H1 (cell line): ENCODE results near the gene ACTL8. TPM values are rescaled to one million over a fixed set of nuclear protein-coding genes. Genes with fewer than 3 reads are reported as not detected.

ENCODE experiments used
- CTCF ChIA-PET: fragments of 300-600 bp; sonication (Branson Sonifier 250); formaldehyde crosslinking; loops from one replicate; lab custom pipeline; 2021; ENCODE audit not compliant: partially characterized antibody; lab: Charles Lee
- POLR2A ChIA-PET: fragments of 300-600 bp; sonication (Branson Sonifier 250); formaldehyde crosslinking; loops from one replicate; lab custom pipeline; 2021; ENCODE audit warnings: inconsistent platforms; ENCODE audit not compliant: partially characterized antibody; lab: Charles Lee
- DNase-seq, 2 experiments: peaks; one replicate each; pipeline versions ENCODE4 v3.0.0 to v3.0.0-alpha.2; 2010 to 2022; ENCODE audit warnings: low spot score in 2 of 2, low read depth in 1 of 2, mixed read lengths in 1 of 2
- FAIRE-seq: peaks from 2 replicates; lab custom pipeline; 2011; peaks lifted over from hg19 to GRCh38; lab: Jason Lieb, UNC
- H2AFZ ChIP-seq: 2 replicates; pipeline ENCODE4 v1.8.1; 2012; ENCODE audit warnings: low read length, inconsistent platforms
- H2AK5ac ChIP-seq: 2 replicates; pipeline ENCODE4 v1.6.1; 2013; ENCODE audit warnings: low read depth, low read length
- H2BK120ac ChIP-seq: replicated peaks from 2 replicates; pipeline ENCODE3; 2013; ENCODE audit warnings: low read depth, low read length, inconsistent platforms
- H2BK12ac ChIP-seq: 2 replicates; pipeline ENCODE4 v1.6.1; 2013; ENCODE audit warnings: low read depth, low read length
- H2BK15ac ChIP-seq: 2 replicates; pipeline ENCODE4 v1.6.1; 2013; ENCODE audit warnings: low read length
- H2BK20ac ChIP-seq: 2 replicates; pipeline ENCODE4 v1.6.1; 2013; ENCODE audit warnings: low read length
- H2BK5ac ChIP-seq: 2 replicates; pipeline ENCODE4 v1.6.1; 2013; ENCODE audit warnings: low read depth, low read length
- H3K14ac ChIP-seq: 2 replicates; pipeline ENCODE4 v1.6.1; 2013; ENCODE audit warnings: inconsistent platforms; ENCODE audit not compliant: insufficient read length
- H3K18ac ChIP-seq: 2 replicates; pipeline ENCODE4 v1.6.1; 2013; ENCODE audit warnings: low read length; ENCODE audit errors: extremely low read depth
- H3K23ac ChIP-seq: 2 replicates; pipeline ENCODE4 v1.6.1; 2013; ENCODE audit warnings: inconsistent platforms; ENCODE audit not compliant: insufficient read length
- H3K23me2 ChIP-seq: 2 replicates; pipeline ENCODE4 v1.6.1; 2013; ENCODE audit warnings: low read depth, low read length
- H3K27ac ChIP-seq: 2 replicates; pipeline ENCODE4 v1.6.1; 2011; ENCODE audit warnings: low read depth, low read length, inconsistent platforms
- H3K27me3 ChIP-seq, 4 experiments: replicated peaks in 1 of 4; 1 replicate in 1 of 4; 2 replicates in 3 of 4; pipeline versions ENCODE4 v1.6.1 to v1.8.1; 2011 to 2013; ENCODE audit warnings: low read length in 3 of 4, mild to moderate bottlenecking in 3 of 4, inconsistent platforms in 2 of 4, mixed read lengths in 2 of 4, moderate library complexity in 1 of 4; ENCODE audit not compliant: control insufficient read depth in 3 of 4, insufficient read depth in 3 of 4; ENCODE audit errors: extremely low read depth in 1 of 4
- H3K36me3 ChIP-seq, 4 experiments: 2 replicates each; pipeline versions ENCODE4 v1.6.1 to v1.8.1; 2011 to 2013; ENCODE audit warnings: mild to moderate bottlenecking in 4 of 4, low read length in 3 of 4, moderate library complexity in 2 of 4, control low read depth in 1 of 4, inconsistent platforms in 1 of 4; ENCODE audit not compliant: insufficient read depth in 4 of 4, control insufficient read depth in 2 of 4
- H3K4ac ChIP-seq: replicated peaks from 2 replicates; pipeline ENCODE3; 2013; ENCODE audit warnings: low read length, low read depth, mixed read lengths, inconsistent platforms; ENCODE audit not compliant: insufficient read length
- H3K4me1 ChIP-seq, 4 experiments: replicated peaks in 1 of 4; 1 replicate in 1 of 4; 2 replicates in 3 of 4; pipeline versions ENCODE4 v1.6.1 to v1.8.1; 2011 to 2013; ENCODE audit warnings: low read length in 3 of 4, inconsistent platforms in 2 of 4, mixed read lengths in 1 of 4; ENCODE audit not compliant: insufficient read depth in 4 of 4, control insufficient read depth in 3 of 4
- H3K4me2 ChIP-seq, 2 experiments: 2 replicates each; pipeline versions ENCODE4 v1.6.1 to v1.8.1; 2011 to 2013; ENCODE audit warnings: low read depth in 2 of 2, low read length in 2 of 2, control low read depth in 1 of 2, inconsistent platforms in 1 of 2, mild to moderate bottlenecking in 1 of 2; ENCODE audit not compliant: insufficient read depth in 1 of 2
- H3K4me3 ChIP-seq, 4 experiments: fragments of 200-600, 300-600 bp in 1 of 4; sonication (generic), shearing (Covaris generic), sonication (Bioruptor Twin) in 1 of 4; 2 replicates each; pipeline versions ENCODE4 v1.5.1 to v1.8.1; 2011 to 2016; ENCODE audit warnings: low read length in 4 of 4, low read depth in 3 of 4, control low read depth in 2 of 4, inconsistent platforms in 2 of 4, mild to moderate bottlenecking in 2 of 4, mixed read lengths in 1 of 4, moderate library complexity in 1 of 4; ENCODE audit not compliant: insufficient read depth in 2 of 4; ENCODE audit errors: extremely low read depth in 1 of 4
- H3K56ac ChIP-seq: replicated peaks from 2 replicates; pipeline ENCODE3; 2013; ENCODE audit warnings: low read depth, mild to moderate bottlenecking, mixed read lengths, low read length, inconsistent platforms; ENCODE audit not compliant: insufficient read length
- H3K79me1 ChIP-seq: 2 replicates; pipeline ENCODE4 v1.6.1; 2013; ENCODE audit warnings: low read depth, low read length, control low read depth
- H3K79me2 ChIP-seq, 2 experiments: 2 replicates each; pipeline versions ENCODE4 v1.6.1 to v1.8.1; 2012 to 2013; ENCODE audit warnings: low read length in 2 of 2, mild to moderate bottlenecking in 2 of 2, inconsistent platforms in 1 of 2; ENCODE audit not compliant: insufficient read depth in 2 of 2, control insufficient read depth in 1 of 2
- H3K9ac ChIP-seq, 4 experiments: replicated peaks in 1 of 4; 1 replicate in 1 of 4; 2 replicates in 3 of 4; pipeline versions ENCODE4 v1.6.1 to v1.8.1; 2011 to 2013; ENCODE audit warnings: low read depth in 3 of 4, low read length in 3 of 4, control low read depth in 2 of 4, mild to moderate bottlenecking in 2 of 4, moderate library complexity in 2 of 4, inconsistent platforms in 1 of 4; ENCODE audit errors: extremely low read depth in 1 of 4
- H3K9me3 ChIP-seq, 2 experiments: 2 replicates each; pipeline versions ENCODE4 v1.6.1 to v1.8.1; 2012 to 2013; ENCODE audit warnings: mild to moderate bottlenecking in 2 of 2, moderate library complexity in 2 of 2, control low read depth in 1 of 2, inconsistent platforms in 1 of 2, low read depth in 1 of 2, low read length in 1 of 2, mixed read lengths in 1 of 2; ENCODE audit not compliant: insufficient read depth in 2 of 2
- H4K20me1 ChIP-seq, 2 experiments: replicated peaks in 1 of 2; 2 replicates each; pipeline versions ENCODE3 to v1.8.1; 2011 to 2013; ENCODE audit warnings: inconsistent platforms in 2 of 2, low read length in 2 of 2, mild to moderate bottlenecking in 1 of 2; ENCODE audit not compliant: insufficient read depth in 2 of 2, control insufficient read depth in 1 of 2
- H4K5ac ChIP-seq: 2 replicates; pipeline ENCODE4 v1.6.1; 2013; ENCODE audit warnings: low read length, low read depth, mixed read lengths, inconsistent platforms; ENCODE audit not compliant: insufficient read length
- H4K8ac ChIP-seq: 2 replicates; pipeline ENCODE4 v1.8.0; 2013; ENCODE audit warnings: mild to moderate bottlenecking, moderate library complexity, low read length, inconsistent platforms; ENCODE audit not compliant: insufficient read depth; ENCODE audit errors: extremely low read depth
- H4K91ac ChIP-seq: replicated peaks from 2 replicates; pipeline ENCODE3; 2013; ENCODE audit warnings: low read length, mixed read lengths, inconsistent platforms; ENCODE audit not compliant: insufficient read length
- ASH2L ChIP-seq: fragments of 200-600, 300-600 bp; sonication (generic); IDR thresholded peaks from one replicate; pipeline ENCODE4 v1.7.1; 2017; ENCODE audit warnings: low read length
- BCL11A ChIP-seq, 2 experiments: IDR thresholded peaks; one replicate each; pipeline ENCODE4 v1.6.1; 2011; ENCODE audit warnings: low read depth in 2 of 2, low read length in 2 of 2, mild to moderate bottlenecking in 2 of 2
- CBX8 ChIP-seq: fragments of 300-800, 300-1000 bp; sonication (generic); IDR thresholded peaks from 2 replicates; pipeline ENCODE4 v1.7.1; 2016; ENCODE audit warnings: low read depth, low read length, borderline replicate concordance
- NRF1 ChIP-seq: IDR thresholded peaks from 2 replicates; pipeline ENCODE4 v1.6.1; 2011; ENCODE audit warnings: mild to moderate bottlenecking, low read depth, low read length, improper control_type of control experiment
- RAD21 ChIP-seq, 2 experiments: IDR thresholded peaks in 1 of 2; conservative IDR thresholded peaks in 1 of 2; 2 replicates each; pipeline ENCODE4 v1.6.1; 2011; ENCODE audit warnings: low read depth in 2 of 2, low read length in 2 of 2, improper control_type of control experiment in 1 of 2, inconsistent platforms in 1 of 2, mild to moderate bottlenecking in 1 of 2, moderate library complexity in 1 of 2
- RXRA ChIP-seq: IDR thresholded peaks from 2 replicates; pipeline ENCODE4 v1.6.1; 2011; ENCODE audit warnings: low read depth, mild to moderate bottlenecking, low read length, moderate library complexity; ENCODE audit not compliant: insufficient read depth
- SIRT6 ChIP-seq: IDR thresholded peaks from one replicate; pipeline ENCODE4 v1.7.1; 2012; ENCODE audit warnings: low read length, inconsistent platforms
- SP1 ChIP-seq: IDR thresholded peaks from 2 replicates; pipeline ENCODE4 v1.6.1; 2011; ENCODE audit warnings: low read depth, low read length
- TEAD4 ChIP-seq: IDR thresholded peaks from 2 replicates; pipeline ENCODE4 v1.6.1; 2012; ENCODE audit warnings: low read depth, low read length, inconsistent platforms, mixed read lengths
- ZNF274 ChIP-seq: IDR thresholded peaks from 2 replicates; pipeline ENCODE4 v1.7.0; 2012; ENCODE audit warnings: low read length, borderline replicate concordance; ENCODE audit errors: extremely low read depth
- WGBS, 2 experiments: shearing (Covaris generic) in 1 of 2; methylation state at CpG; one replicate each; pipeline versions ENCODE4 v1.1.6 to v1.1.7; 2013 to 2015; ENCODE audit warnings: low lambda C conversion rate in 2 of 2, mixed read lengths in 2 of 2, inconsistent platforms in 1 of 2, low coverage in 1 of 2, missing lambda C conversion rate in 1 of 2; ENCODE audit not compliant: insufficient replicate concordance in 2 of 2, insufficient coverage in 1 of 2, insufficient read length in 1 of 2; ENCODE audit errors: extremely low coverage in 1 of 2, missing lambda C conversion rate in 1 of 2; 5-methylcytosine and 5-hydroxymethylcytosine counted together
- polyA plus RNA-seq, 7 experiments: library from polyadenylated mRNA; depleted of rRNA in 3 of 7; stranded (reverse) in 5 of 7; unstranded in 2 of 7; fragments of >200 nt in 5 of 7; fragments of 200-250 nt in 2 of 7; gene quantifications; 1 replicate in 5 of 7; 2 replicates in 1 of 7; 4 replicates in 1 of 7; pipeline versions ENCODE4 v1.2.1 to v1.2.3, GENCODE V29; 2011 to 2013; ENCODE audit warnings: missing spikeins in 2 of 7, mixed read lengths in 2 of 7
- total RNA-seq: library from RNA; stranded (reverse); fragmentation: NEBNext Ultra II Directional; extraction: Animal tissue kit (Norgen Biotek cat#: 25700); gene quantifications from 2 replicates; pipeline ENCODE4 v1.2.1, GENCODE V29; 2021
- TF ChIP-seq, protein P1 (sequence below): IDR thresholded peaks from 2 replicates; pipeline ENCODE4 v1.6.1; 2012; ENCODE audit warnings: inconsistent platforms

ACTL8 gene
- total and polyA plus RNA-seq, 2 of the 8 experiments (the other 6 are each of a cell fraction or from before 2014, with no cell fraction given): 0.33 to 0.47 TPM

DNA sequence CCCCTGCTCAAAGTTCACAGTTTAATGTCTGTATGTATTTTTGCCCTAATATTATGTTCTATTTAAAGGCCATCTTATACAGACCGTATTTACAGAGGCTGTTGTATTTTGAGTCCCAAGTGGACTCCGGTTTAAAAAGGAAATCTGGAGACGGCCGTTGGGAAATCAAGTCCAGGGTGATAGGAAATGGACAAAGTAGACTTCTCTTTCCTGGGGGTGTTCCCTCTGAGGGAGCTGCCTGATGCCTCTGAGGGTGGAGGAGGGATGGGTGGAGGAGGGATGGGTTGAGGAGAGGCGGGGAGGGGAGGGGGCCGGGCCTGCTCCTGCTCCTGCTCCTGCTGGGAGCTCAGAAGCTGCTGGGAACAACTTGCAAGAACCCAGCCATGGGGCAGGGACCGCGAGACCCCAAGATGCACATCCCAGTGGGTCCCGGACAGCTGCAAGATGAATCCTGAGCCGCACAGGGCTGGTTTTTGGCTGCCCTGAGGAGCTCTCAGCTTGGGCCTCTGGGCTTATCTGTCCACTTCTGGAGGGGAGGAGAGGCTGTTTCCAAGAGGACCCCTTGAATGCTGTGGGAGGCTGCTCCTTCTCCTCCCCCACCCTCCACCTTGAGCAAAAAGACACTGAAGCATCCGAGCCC lies 12.0 kb upstream of the ACTL8 start:
- Histone ChIP-seq H3K4me1 (peaks cover 0 to 2% (median 0%) of the 10 kb centered on the region in 4 experiments; a peak in 2 of 7 replicates), H4K5ac (no peak overlapping the region), H2BK120ac (no peak overlapping the region), H3K23ac (no peak overlapping the region), H4K91ac (no peak overlapping the region), H3K79me2 (no peaks in the 10 kb centered on the region), H2BK20ac (no peak overlapping the region), H4K8ac (no peak overlapping the region), H3K14ac (no peak overlapping the region), H3K23me2 (no peaks in the 10 kb centered on the region), H3K4me3 (no peak overlapping the region), H3K79me1 (no peaks in the 10 kb centered on the region), H3K27me3 (no peaks in the 10 kb centered on the region), H3K4ac (no peak overlapping the region), H3K18ac (no peak overlapping the region), H2BK12ac (no peak overlapping the region), H2BK15ac (no peak overlapping the region), H2AK5ac (no peak overlapping the region), H3K9ac (no peak overlapping the region), H3K27ac (no peak overlapping the region), H3K4me2 (no peak overlapping the region), H2AFZ (no peak overlapping the region), H4K20me1 (no peaks in the 10 kb centered on the region), H3K56ac (no peak overlapping the region), H3K9me3 (no peaks in the 10 kb centered on the region), H2BK5ac (no peak overlapping the region), H3K36me3 (no peaks in the 10 kb centered on the region)
- FAIRE-seq: no peak
- no peak for DNase-seq
- ChIA-PET POLR2A (interaction anchor here (0.6 to 0.9 kb wide), 3 partner anchors 20 to 222 kb away, joined by 3 to 4 read pairs (median 4); no protein-coding TSS in a partner anchor), CTCF (interaction anchor here (0.7 to 1.6 kb wide), 7 partner anchors 11 to 132 kb away, joined by 3 read pairs; no protein-coding TSS in a partner anchor)
- 87% methylated on average over 9 of the region's 11 CpGs; no CpG with 5 or more reads in 1 of the 2 experiments for WGBS, 2 experiments
- TF ChIP-seq ZNF274 (no peak), ASH2L (no peak), TEAD4 (no peak), SIRT6 (no peak), RXRA (no peak), CBX8 (no peak), BCL11A (IDR thresholded peaks at IDR 0.05; ENCODE audit: low read depth in 2 of 2, low read length in 2 of 2) (no peak), RAD21 (IDR thresholded peaks at IDR 0.05 in 1 of 2, conservative IDR thresholded peaks at IDR 0.05 in 1 of 2; ENCODE audit: low read depth in 2 of 2, low read length in 2 of 2) (no peak), NRF1 (no peak), SP1 (no peak)
- TF ChIP-seq, protein P1, sequence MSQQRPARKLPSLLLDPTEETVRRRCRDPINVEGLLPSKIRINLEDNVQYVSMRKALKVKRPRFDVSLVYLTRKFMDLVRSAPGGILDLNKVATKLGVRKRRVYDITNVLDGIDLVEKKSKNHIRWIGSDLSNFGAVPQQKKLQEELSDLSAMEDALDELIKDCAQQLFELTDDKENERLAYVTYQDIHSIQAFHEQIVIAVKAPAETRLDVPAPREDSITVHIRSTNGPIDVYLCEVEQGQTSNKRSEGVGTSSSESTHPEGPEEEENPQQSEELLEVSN: no peak
